HG03103 (cell line): ENCODE measurements around the gene HSFX3.
A peak's percentile ranks its signal among the peaks of the same experiment; 100 is the strongest.
"Not testable (repeated sequence)": the region's sequence is repeated elsewhere in the genome, so short reads cannot be mapped to it uniquely, and the experiment has no call there.

Experiments used
- ATAC-seq: cut with Tn5 transposase; IDR thresholded peaks from one replicate; pipeline ENCODE4 v1.9.1; 2021; ENCODE audit warnings: low read depth; ENCODE audit not compliant: unreplicated experiment

HSFX3 gene, protein sequence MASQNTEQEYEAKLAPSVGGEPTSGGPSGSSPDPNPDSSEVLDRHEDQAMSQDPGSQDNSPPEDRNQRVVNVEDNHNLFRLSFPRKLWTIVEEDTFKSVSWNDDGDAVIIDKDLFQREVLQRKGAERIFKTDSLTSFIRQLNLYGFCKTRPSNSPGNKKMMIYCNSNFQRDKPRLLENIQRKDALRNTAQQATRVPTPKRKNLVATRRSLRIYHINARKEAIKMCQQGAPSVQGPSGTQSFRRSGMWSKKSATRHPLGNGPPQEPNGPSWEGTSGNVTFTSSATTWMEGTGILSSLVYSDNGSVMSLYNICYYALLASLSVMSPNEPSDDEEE

DNA sequence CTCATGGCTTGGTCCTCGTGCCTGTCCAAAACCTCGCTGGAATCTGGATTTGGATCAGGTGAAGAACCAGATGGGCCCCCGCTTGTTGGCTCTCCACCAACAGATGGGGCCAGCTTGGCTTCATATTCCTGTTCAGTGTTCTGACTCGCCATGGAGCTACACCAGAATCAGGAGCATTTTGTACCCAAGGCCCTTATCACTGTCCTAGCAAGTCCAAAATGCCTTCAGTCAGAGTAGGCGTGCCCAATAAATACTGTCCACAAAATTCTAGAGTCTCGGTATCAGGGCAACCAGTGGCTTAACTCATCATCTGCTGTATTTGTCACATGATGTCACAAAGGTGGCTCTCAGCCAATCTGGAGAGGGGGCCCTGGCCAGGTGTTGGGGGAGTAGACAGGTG is at the start of gene HSFX3:
Gene HSFX3, minus strand, starts transcription at position 224 of the 400 bp plus-strand sequence. Its CDS starts 72 bp downstream, at position 152.
- not testable (repeated sequence) for ATAC-seq

DNA sequence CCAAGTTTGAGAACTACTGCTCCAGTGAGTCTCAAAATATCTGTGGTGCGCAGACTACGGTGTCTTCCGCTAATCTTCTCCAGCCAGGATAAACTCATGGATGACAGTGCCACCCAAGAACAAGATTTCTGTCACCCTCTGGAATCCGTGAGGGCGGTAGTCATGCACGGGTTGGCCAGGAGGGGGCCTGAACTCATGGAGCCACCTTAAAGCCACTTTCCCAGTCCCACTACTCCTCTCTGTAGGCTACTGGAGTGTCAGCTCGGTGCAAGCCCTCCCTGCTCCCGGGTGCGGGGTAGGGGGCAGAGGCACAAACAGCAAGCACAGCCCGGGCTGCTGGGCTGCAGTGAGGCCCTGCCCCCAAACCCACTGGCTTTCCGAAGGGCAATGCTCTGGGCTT is 48.9 kb upstream of the HSFX3 start:
- ATAC-seq, result not testable (repeated sequence)

DNA sequence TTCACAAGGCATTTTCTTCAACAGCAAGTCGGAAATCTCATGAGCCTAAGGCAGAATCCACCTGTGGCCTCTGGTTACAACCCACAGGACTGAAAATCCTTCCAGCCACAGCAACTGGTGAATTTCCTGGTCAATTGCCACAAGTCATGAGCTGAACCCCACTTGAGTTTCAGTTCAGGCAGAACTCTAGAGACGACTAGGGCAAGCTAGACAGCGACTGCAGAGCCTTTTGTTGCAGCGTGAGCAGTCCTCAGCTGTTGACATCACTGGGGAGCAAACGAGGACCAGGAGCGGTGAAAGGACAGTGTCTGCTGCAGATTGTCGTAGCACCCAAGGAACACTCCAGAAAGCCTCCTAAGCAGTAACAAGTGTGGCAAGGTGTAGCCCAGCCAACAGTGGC is 46.2 kb upstream of the HSFX3 start:
- not testable (repeated sequence) for ATAC-seq

DNA sequence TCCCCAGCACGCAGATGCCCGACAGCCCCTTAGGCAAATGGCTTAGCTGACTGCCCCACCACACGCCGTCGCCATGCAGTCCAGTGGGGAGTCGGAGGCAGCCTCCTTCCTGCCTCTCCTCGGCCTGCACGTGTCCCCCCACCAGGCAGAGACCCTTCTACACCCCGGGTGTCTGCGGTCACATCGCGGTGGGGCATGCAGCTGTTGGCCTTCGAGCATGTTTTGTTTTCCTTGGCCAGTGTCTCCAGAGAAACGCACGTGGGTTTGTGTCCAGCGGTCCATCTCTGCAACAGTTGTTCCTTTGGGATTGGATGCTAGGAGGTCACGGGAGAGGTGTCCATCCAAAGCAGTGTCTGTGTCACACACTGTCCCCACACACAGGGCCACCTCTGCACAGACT is 45.5 kb upstream of the HSFX3 start, which contains the start of gene HSFX2:
Gene HSFX2, minus strand, starts transcription at position 101 of the 400 bp plus-strand sequence. CDS start 614 bp downstream, outside the sequence.
- ATAC-seq, result not testable (repeated sequence)

DNA sequence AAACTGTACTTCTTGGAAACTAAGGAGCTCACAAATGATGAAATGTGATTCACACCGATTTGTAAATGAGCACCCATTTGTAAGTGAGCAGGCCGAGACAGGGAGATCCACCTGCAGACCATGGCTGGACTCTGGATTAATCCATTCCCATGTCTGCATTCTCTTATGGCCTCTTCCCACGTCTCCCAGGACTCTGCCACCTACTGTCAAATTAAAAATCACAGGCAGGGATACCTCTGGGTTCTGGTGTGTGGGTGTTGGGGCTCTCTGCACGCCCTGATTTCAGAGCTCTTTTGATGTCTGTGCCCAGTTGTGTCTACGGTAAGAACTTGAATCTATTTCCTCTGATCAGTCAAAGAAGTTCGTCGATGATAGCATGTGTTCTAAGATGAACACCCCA is 41.3 kb upstream of the HSFX3 start:
- ATAC-seq, result not testable (repeated sequence)

DNA sequence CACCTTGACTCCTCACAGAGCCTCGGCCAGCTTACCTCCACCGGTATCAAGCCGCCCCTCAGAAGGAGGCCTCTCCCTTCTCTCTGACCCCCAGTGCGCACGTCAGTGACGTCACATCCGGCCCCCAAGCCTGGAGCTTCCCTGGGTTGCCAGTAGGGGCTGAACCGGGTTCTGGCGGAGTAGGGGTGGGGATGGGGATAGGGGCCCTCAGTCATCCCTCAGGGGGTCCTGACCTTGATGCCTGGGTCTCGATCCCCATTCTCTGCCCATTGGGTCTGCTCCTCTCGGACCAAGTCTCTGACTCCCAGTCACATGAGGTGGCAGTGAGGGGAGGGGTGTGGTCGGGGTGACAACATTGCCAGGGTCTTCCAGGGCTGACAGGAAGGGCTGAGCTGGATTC is 37.6 kb upstream of the HSFX3 start, which contains the start of gene MAGEA9B:
Gene MAGEA9B, minus strand, starts transcription at position 101 of the 400 bp plus-strand sequence. CDS start 4,280 bp downstream, outside the sequence.
- ATAC-seq, result not testable (repeated sequence)

DNA sequence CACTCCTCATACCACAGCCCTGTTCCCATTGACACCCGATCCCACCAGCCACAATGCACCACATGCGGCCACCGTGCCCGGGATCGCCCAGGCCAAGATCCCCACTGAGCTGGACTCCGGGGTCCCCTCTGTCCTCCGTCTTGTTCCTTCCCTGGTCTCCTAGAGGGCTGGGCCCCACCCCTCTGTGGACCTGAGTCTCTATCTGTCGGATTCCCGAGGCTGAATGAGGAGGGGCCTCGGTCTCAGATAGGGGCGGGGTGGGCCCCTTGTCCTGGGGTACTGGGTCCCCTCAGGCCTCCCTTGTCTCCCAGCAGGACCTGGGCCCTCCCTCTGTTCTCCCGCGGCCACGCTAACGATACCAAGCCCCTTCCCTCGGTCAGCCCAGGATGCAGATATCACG is 35.9 kb upstream of the HSFX3 start:
- not testable (repeated sequence) for ATAC-seq

DNA sequence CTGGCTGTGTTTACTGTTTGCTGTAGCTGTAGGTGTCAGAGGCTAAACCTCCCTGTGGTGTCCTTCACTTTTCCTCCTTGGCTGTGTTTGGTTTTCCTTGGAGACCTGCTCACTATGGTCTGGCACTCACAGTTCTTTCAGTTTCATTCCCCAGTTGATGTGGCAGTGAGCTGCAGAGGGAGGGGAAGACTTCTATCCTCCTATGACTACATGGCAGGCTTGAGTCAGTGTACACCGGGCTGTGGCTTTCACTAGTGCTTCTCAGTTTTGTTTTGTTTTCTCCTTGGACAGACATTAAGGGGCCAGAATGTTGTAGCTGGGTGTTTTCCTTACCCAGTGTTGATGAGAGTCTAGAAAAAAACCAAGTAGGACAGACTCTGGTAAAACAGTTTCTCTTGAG is 23.7 kb upstream of the HSFX3 start:
- ATAC-seq, result peak; percentile 99

DNA sequence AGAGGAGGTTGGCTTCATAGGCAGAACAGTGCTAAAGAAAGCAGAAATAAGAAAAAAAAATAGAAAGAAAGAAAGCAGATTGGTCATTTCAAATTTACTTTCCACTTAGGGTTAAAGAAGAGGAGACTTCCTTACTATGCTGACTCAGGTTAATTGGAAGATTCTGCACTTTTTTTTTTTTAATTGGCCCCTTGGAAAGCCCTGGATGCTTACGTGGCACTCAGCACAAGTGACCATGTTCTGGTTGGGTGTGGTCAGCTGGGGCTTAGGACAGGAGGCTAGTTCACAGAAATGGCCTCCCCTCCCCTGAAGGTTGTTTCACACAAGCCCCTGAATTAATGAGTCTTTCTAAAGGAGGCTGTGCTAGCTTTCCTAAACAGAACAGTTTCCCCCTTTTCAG is 23.0 kb upstream of the HSFX3 start:
- ATAC-seq, result no peak

DNA sequence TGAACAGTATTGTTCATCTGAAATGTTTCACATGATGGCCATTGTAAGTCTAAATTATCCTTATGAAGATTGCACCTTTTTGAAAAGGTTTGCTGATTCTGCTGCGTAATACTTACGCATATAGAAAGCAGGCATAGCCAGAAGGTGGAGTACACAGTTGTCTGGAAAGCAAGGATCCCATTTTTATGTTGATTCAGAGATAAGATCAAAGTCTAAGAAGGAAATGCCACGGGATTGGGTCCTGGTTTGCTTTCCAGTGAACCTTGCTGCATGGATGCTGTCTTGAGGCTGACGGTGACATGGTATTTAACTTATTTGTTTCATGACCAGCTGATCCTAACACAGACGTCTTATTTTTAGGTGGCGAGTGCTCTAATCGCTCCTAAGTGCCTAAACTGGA is 22.0 kb upstream of the HSFX3 start:
- no peak for ATAC-seq

DNA sequence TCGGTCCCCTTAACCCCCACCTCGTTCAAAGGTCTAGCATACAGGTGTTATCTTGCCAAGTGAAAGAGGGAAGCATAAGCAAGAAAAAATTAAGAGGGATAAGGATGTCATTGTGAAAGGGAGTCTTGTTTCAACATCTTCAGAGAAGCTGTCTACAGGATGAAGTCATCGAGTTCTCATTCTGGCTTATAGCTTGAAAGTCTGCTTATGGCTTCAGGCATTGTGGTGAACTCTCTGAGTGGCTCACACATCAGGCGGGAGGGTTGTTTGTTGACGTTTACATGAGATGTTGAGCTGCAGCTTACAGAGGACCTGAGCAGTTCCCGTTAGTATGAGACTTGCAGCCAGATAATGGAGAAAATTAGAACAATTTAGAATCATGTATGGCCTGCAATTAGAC is 20.9 kb upstream of the HSFX3 start:
- no peak for ATAC-seq

DNA sequence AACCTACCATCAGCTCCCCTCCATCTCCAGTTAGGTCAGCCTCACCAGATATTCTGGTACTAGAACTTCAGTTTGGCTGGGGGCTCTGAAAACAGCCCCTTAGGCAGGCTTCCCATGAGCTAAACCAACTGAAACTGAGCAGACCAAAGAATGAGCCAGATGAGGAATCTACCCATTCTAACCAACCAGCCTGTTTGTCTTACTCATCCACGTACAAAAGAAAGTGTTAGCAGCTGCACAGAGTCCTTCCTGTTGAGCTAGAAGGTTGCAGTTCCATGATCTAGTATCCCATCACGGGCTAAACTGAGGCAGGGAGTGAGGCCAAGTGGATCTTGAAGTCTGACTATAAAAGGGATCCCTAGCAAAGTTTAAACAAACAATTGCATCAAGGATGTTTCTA is 20.0 kb upstream of the HSFX3 start:
- ATAC-seq, result no peak

DNA sequence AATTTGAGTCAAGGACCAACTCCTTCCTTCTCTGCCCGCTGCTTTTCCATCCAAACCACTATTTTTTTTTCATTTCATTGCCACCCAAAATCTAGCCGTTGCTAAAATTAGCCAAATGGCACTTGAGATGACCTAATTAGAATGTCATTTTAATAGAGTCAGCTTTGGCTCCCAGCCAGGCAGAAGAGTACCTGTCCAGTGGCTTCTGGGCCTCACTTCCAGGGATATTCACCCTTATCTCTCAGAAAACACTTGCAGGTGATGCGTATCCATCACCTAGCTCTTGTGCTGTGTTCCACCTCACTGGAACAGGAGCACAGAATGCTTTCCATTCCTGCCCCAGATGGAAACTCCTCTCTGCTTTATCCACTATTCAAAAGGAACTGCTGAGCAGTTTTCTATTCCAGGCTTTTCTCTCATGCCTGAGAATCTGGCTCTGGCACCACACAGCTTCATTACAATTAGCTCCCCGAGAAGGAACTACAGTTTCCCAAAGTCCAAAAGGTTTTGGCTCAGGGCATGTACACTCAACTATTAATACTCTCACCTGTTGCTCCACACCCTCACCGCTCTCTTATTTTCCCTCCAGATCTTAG is 19.1 kb upstream of the HSFX3 start:
- ATAC-seq, result no peak

DNA sequence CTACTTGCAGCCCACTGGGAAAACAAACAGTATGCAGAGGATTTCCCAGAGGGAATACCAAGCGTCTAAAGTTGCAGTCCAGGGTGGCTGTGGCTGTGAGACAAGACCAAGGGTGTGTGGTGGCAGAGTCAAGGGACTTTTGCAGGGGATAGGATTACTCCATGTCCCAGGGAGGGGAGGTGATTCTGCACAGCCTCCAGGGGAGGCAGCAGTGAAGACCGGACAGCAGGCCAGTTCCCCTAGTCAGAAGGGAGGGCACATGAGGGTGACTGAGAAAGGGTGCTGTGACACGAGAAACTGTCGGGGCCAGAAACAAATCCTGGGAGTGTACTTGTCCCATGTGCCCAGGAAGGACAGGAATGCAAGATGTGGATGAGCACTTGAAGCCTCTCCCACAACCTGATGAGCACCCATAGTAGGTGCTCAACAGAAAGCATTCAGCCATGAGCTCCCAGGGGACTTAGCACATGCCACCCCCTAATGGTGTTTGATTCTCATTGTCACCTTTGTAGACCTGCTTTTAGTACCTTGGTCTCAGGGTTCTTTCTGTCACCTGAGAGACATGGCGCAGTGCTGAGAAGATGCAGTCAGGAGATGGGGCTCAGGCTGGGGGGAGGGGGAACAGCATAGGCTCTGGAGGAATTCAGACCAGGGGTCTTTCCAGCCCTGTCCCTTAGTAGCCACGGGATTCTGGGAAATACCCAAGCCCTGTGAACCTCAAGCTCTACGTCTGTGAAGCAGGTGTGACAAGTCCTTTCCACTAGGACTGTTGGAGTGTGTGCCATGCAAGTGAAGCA is 18.1 kb upstream of the HSFX3 start:
- ATAC-seq, result no peak

DNA sequence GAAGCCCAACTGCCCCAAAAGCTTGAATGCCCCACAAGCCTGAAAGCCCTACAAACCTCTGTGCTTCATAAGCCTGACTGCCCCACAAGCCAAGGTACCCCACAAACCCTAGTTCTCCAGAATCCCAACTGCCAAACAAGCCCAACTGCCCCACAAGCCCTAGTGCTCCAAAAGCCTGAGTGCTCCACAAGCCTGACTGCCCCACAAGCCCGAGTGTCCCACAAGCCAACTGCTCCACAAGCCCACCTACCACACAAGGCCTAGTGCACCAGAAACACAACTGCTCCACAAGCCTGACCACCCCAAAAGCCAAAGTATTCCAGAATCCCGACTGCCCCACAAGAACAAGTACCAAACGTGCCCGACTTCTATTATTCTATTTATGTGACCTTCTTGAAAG is 13.6 kb upstream of the HSFX3 start:
- no peak for ATAC-seq

DNA sequence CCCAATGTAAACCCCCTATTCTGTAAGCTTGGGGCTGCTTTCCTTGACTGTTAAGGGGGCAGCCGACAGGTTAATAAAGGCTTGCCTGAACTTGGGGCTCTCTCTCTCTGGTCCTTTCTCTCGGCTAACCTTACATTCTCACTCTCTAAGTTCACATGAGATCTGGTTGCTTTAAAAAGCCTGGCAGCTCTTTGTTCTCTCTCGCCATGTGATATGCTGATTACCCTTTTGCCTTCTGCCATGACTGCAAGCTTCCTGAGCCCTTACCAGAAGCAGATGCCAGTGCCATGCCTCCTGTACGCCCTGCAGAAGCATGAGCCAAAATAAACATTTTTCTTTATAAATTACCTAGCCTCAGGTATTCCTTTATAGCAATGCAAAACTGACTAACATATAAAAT is 5.5 kb upstream of the HSFX3 start:
- ATAC-seq, result not testable (repeated sequence)

DNA sequence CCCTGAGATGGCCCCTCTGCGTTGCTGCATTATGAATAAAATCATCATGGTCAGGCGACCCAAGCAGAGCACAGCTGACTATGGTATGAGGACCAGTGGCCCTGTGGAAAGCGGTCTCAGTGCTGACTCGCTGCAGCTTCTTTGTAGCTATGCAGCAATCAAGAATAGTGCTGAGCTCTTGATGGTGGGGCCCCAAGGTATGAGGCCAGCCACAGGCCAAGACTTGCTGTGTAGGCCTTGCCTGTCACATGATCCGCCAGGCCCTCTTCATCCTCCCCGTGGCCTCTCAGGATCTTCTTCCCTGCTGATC is 2.2 kb upstream of the HSFX3 start:
- not testable (repeated sequence) for ATAC-seq

DNA sequence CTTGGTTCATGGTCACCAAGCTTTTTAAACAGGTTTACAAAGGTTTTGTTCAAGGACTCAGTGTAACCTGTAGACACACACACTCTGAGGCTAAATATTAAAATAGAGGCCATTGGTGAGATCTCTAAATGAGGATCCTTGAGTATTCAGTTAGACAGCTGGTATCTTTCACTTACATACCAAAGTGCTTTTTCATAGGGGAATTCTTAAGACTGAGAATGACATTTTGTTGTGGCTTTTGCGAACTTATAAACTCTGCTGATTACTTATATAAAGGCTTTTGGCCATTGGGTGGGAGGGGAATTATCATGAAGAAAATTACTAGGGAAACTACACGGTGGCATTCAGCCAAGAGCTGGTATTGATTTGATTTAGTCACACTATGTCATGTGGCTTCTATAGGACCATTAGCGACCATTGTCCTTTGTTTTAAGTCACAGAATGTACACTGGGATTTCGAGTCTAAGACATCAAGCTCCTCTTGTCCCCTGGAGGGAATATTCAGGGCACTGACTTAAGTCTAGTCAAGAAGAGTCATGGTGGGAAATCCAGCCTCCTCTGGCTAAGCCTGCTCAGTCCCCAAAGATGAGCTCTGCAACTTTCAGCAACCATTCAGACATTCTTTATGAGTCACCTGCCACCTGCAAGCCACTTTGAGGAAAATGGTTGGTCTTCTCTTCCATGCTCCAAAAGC is 1.7 kb upstream of the HSFX3 start:
- not testable (repeated sequence) for ATAC-seq

DNA sequence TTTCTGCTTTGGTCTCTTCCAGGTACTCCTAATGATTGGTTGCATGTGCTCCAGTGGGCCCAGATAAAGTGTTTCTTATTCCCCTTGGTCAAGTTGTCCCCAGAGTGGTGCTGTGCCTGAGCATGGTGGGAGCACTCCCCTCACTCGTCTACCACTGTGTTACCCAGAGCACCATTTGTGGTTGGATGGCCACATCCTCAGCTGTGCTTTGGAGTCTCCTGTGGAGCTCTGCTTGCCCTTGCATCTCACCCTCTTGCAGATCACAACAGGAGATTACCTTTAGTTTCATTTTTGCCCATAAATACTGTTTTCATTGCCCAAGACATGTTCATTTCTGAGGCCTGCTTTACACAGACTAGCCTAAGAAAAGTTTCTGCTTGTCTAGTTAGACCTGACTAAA is 730 bp upstream of the HSFX3 start:
- not testable (repeated sequence) for ATAC-seq

DNA sequence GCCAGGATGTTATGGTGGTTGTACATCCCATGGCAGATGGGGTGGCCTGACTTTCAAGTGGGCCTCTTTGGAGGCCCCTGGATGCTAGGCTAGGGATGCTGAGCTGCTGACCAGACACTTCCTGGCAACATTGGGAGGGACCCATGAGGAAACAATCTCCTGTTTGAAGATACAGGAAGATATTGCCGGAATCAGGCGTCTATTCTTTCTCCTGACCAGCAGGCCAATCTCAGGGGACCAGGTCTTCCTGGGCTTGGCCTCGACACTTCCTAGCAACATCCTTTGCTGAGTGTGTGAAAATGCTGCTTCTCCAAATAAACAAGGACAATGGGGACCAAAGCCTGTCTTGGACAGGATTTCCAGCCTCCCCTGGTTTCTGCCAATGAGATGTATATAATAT is 1.9 kb downstream of the HSFX3 start:
- not testable (repeated sequence) for ATAC-seq

DNA sequence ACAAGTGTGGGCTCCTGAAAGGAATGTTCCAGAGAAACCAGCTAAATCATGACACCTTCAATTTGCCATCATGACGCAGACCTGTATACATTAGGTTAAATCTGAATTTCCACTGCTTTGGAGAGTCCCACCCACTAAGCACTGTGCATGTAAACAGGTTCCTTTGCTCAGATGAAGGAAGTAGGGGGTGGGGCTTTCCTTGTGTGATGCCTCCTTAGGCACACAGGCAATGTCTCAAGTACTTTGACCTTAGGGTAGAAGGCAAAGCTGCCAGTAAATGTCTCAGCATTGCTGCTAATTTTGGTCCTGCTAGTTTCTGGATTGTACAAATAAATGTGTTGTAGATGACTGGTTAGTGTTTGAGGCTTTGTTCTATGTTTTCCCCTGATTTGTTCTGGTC is 2.8 kb downstream of the HSFX3 start:
- not testable (repeated sequence) for ATAC-seq
